K562 (cell line): ENCODE results near the gene MPHOSPH9. TPM values are rescaled to one million over a fixed set of nuclear protein-coding genes. Genes with fewer than 3 reads are reported as not detected.

Experiments
- ATAC-seq: fragments of 200-7000 bp; cut with Tn5 transposase; 3 replicates; pipeline ENCODE4 v1.9.1; 2020; ENCODE audit warnings: moderate library complexity
- BruUV-seq: library from RNA; stranded (reverse); fragments of 400-500 nt; replicated peaks from 2 replicates; lab custom pipeline; 2021; lab: Mats Ljungman, UMichigan
- CTCF ChIA-PET: fragments of 300-600 bp; formaldehyde crosslinking; extraction: SDS; loops from one replicate; lab custom pipeline; 2021; ENCODE audit warnings: low intra/inter-chr PET ratio; lab: Yijun Ruan, JAX
- POLR2A ChIA-PET: fragments of 300-600, 350-650 bp; sonication (Branson Sonifier 250); formaldehyde crosslinking; extraction: SDS; loops from one replicate; lab custom pipeline; 2021; ENCODE audit warnings: antibody characterized with exemption, inconsistent platforms; lab: Yijun Ruan, JAX
- DNase-seq, 4 experiments: peaks; one replicate each; pipeline versions ENCODE4 v3.0.0 to v3.0.0-alpha.2; 2011 to 2018; ENCODE audit warnings: low spot score in 3 of 4, mixed read lengths in 3 of 4; ENCODE audit errors: extremely low read depth in 1 of 4
- FAIRE-seq: peaks from 2 replicates; lab custom pipeline; 2011; peaks lifted over from hg19 to GRCh38; lab: Jason Lieb, UNC
- H2AFZ ChIP-seq: 2 replicates; pipeline ENCODE4 v1.6.0; 2011; ENCODE audit warnings: low read depth, low read length, control low read depth, inconsistent platforms
- H3K27ac ChIP-seq: fragments of 200-600 bp; 3 replicates; pipeline ENCODE4 v1.8.0; 2011; ENCODE audit warnings: low read depth, mild to moderate bottlenecking, control low read depth, inconsistent platforms, low read length, moderate library complexity, mixed read lengths; ENCODE audit errors: extremely low read depth
- H3K27me3 ChIP-seq, 2 experiments: fragments of 300-600 bp in 1 of 2; 2 replicates in 1 of 2; 3 replicates in 1 of 2; pipeline versions ENCODE4 v1.6.0 to v1.8.0; 2011; ENCODE audit warnings: inconsistent platforms in 2 of 2, low read length in 2 of 2, mild to moderate bottlenecking in 1 of 2, mixed read lengths in 1 of 2, moderate library complexity in 1 of 2; ENCODE audit not compliant: control insufficient read depth in 2 of 2, insufficient read depth in 2 of 2
- H3K36me3 ChIP-seq: fragments of 300-600 bp; 3 replicates; pipeline ENCODE4 v1.8.0; 2011; ENCODE audit warnings: mild to moderate bottlenecking, low read length, inconsistent platforms; ENCODE audit not compliant: control insufficient read depth, insufficient read depth
- H3K4me1 ChIP-seq, 2 experiments: fragments of 200-600 bp in 1 of 2; replicated peaks in 1 of 2; 2 replicates in 1 of 2; 3 replicates in 1 of 2; pipeline versions ENCODE4 v1.5.1 to v1.8.0; 2011; ENCODE audit warnings: inconsistent platforms in 2 of 2, low read length in 2 of 2, mild to moderate bottlenecking in 1 of 2, mixed read lengths in 1 of 2, moderate library complexity in 1 of 2; ENCODE audit not compliant: control insufficient read depth in 2 of 2, insufficient read depth in 2 of 2
- H3K4me2 ChIP-seq: 2 replicates; pipeline ENCODE4 v1.6.1; 2011; ENCODE audit warnings: low read length, control low read depth, inconsistent platforms, mixed read lengths; ENCODE audit not compliant: insufficient read depth
- H3K4me3 ChIP-seq: fragments of 200-600 bp; sonication (generic), shearing (Covaris generic); 2 replicates; pipeline ENCODE4 v1.5.1; 2016; ENCODE audit warnings: control low read depth, inconsistent platforms
- H3K79me2 ChIP-seq: fragments of 200-600 bp; 3 replicates; pipeline ENCODE4 v1.8.0; 2011; ENCODE audit warnings: low read length, inconsistent platforms; ENCODE audit not compliant: control insufficient read depth, insufficient read depth
- H3K9ac ChIP-seq, 2 experiments: 2 replicates each; pipeline versions ENCODE4 v1.6.0 to v1.6.1; 2011; ENCODE audit warnings: low read depth in 2 of 2, low read length in 2 of 2, control low read depth in 1 of 2, inconsistent platforms in 1 of 2, mild to moderate bottlenecking in 1 of 2, mixed read lengths in 1 of 2; ENCODE audit not compliant: insufficient read depth in 1 of 2
- H3K9me1 ChIP-seq: one replicate; pipeline ENCODE4 v1.6.0; 2011; ENCODE audit warnings: inconsistent platforms, mild to moderate bottlenecking, low read length, moderate library complexity; ENCODE audit not compliant: control insufficient read depth, insufficient read depth
- H3K9me3 ChIP-seq: replicated peaks from 2 replicates; pipeline ENCODE4 v1.5.1; 2011; ENCODE audit warnings: low read depth, low read length, inconsistent platforms; ENCODE audit not compliant: control insufficient read depth, insufficient read depth
- H4K20me1 ChIP-seq: replicated peaks from 2 replicates; pipeline ENCODE4 v1.6.1; 2011; ENCODE audit warnings: low read length, inconsistent platforms, mixed read lengths; ENCODE audit not compliant: control insufficient read depth, insufficient read depth
- CLOCK ChIP-seq: fragments of 250-450 bp; sonication (Bioruptor Pico); IDR thresholded peaks from 2 replicates; pipeline ENCODE4 v1.4.0; 2020; ENCODE audit warnings: mild to moderate bottlenecking, moderate library complexity, borderline replicate concordance
- CREB3 ChIP-seq: fragments of 450-650 bp; conservative IDR thresholded peaks from 2 replicates; pipeline ENCODE4 v1.6.1; 2016; ENCODE audit warnings: missing genetic modification characterization, low read depth, mild to moderate bottlenecking, missing compliant biosample characterization, moderate library complexity
- DLX4 ChIP-seq: fragments of 250-450 bp; sonication (Bioruptor Pico); IDR thresholded peaks from 2 replicates; pipeline ENCODE4 v1.6.1; 2021; ENCODE audit warnings: mild to moderate bottlenecking
- GABPB1 ChIP-seq: sonication (generic); formaldehyde crosslinking; IDR thresholded peaks from 2 replicates; pipeline ENCODE4 v1.8.0; 2022; ENCODE audit warnings: mild to moderate bottlenecking, missing genetic modification reagents
- NFE2L1 ChIP-seq: fragments of 450-650 bp; IDR thresholded peaks from 2 replicates; pipeline ENCODE4 v1.6.1; 2016; ENCODE audit warnings: missing genetic modification characterization, low read depth, mild to moderate bottlenecking, missing compliant biosample characterization, moderate library complexity, borderline replicate concordance
- PRPF4 ChIP-seq: fragments of 200-400 bp; formaldehyde crosslinking; IDR thresholded peaks from one replicate; pipeline ENCODE4 v1.6.1; 2017; ENCODE audit warnings: low read length, low read depth, mild to moderate bottlenecking; ENCODE audit not compliant: insufficient read depth, poor library complexity, severe bottlenecking
- RB1 ChIP-seq: fragments of 450-650 bp; IDR thresholded peaks from 2 replicates; pipeline ENCODE4 v1.6.1; 2017; ENCODE audit warnings: low read depth, mild to moderate bottlenecking
- SIN3A ChIP-seq, 2 experiments: fragments of 150-350 bp in 1 of 2; IDR thresholded peaks; 2 replicates each; pipeline ENCODE4 v1.6.1; 2011 to 2016; ENCODE audit warnings: borderline replicate concordance in 2 of 2, low read depth in 2 of 2, low read length in 2 of 2, mild to moderate bottlenecking in 2 of 2, moderate library complexity in 2 of 2; ENCODE audit not compliant: control insufficient read depth in 1 of 2
- SUPT5H ChIP-seq: fragments of 450-650 bp; IDR thresholded peaks from 2 replicates; pipeline ENCODE4 v1.6.1; 2016
- TBP ChIP-seq: optimal IDR thresholded peaks from 2 replicates; pipeline ENCODE3; 2011; ENCODE audit warnings: low read depth, low read length, improper control_type of control experiment
- ZNF134 ChIP-seq: fragments of 250-450 bp; sonication (Bioruptor Pico); conservative IDR thresholded peaks from 2 replicates; pipeline ENCODE4 v1.4.0; 2020
- ZNF316 ChIP-seq: fragments of 450-650 bp; IDR thresholded peaks from 2 replicates; pipeline ENCODE4 v1.6.1; 2016
- ZNF76 ChIP-seq: fragments of 250-450 bp; sonication (Bioruptor Pico); IDR thresholded peaks from 2 replicates; pipeline ENCODE4 v1.4.0; 2020; ENCODE audit warnings: mild to moderate bottlenecking, moderate library complexity, borderline replicate concordance
- ZNF77 ChIP-seq: fragments of 250-450 bp; sonication (Bioruptor Pico); IDR thresholded peaks from 2 replicates; pipeline ENCODE4 v1.5.0; 2020
- WGBS: fragments of 100-300 bp; shearing (Covaris generic); methylation state at CpG from one replicate; pipeline ENCODE4 v1.1.6; 2016; ENCODE audit warnings: low coverage, mixed read lengths; ENCODE audit not compliant: insufficient coverage; ENCODE audit errors: missing lambda C conversion rate; 5-methylcytosine and 5-hydroxymethylcytosine counted together
- in situ Hi-C: fragments of 300-500 bp; cut with MboI; formaldehyde crosslinking; loops from 4 replicates; pipeline ENCODE4 v1.15.0; 2018; ENCODE audit warnings: inconsistent platforms, mixed read lengths
- intact Hi-C: fragments of 100-400 bp; cut with micrococcal nuclease; formaldehyde crosslinking; loops from 2 replicates; pipeline ENCODE4 v1.14.2; 2022
- polyA plus RNA-seq, 8 experiments: library from polyadenylated mRNA; depleted of rRNA in 4 of 8; stranded (reverse) in 5 of 8; unstranded in 3 of 8; fragments of >200 nt; fragmentation: Nextera tagmentation in 2 of 8; fragmentation: Illumina TruSeq in 1 of 8; extraction: Ambion mirVana in 2 of 8; extraction: Trizol in 1 of 8; gene quantifications; 2 replicates each; pipeline versions ENCODE4 v1.2.1 to v1.2.3, GENCODE V29; 2011 to 2014; ENCODE audit warnings: inconsistent platforms in 1 of 8, missing spikeins in 1 of 8
- total RNA-seq, 7 experiments: library from RNA; depleted of rRNA in 6 of 7; stranded (reverse); fragments of >200 nt in 6 of 7; fragmentation: Illumina TruSeq in 2 of 7; extraction: Trizol in 2 of 7; gene quantifications; 2 replicates each; pipeline versions ENCODE4 v1.2.1 to v1.2.3, GENCODE V29; 2011 to 2021; ENCODE audit warnings: low replicate concordance in 1 of 7

The MPHOSPH9 gene
- total and polyA plus RNA-seq, 9 of the 15 experiments (the other 6 are each of a cell fraction or from before 2014, with no cell fraction given): 14.2 to 103 (median 54.5) TPM

- Histone ChIP-seq H3K79me2 (no peaks in the 10 kb centered on the region), H3K9ac (peak overlapping the region in 1 of 2 experiments; percentile 78; a peak in 2 of 4 replicates), H3K27ac (no peak overlapping the region), H3K4me3 (no peak overlapping the region), H3K4me1 (peaks cover 21 to 26% of the 10 kb centered on the region in 2 experiments), H3K4me2 (no peak overlapping the region), H2AFZ (no peak overlapping the region), H4K20me1 (no peaks in the 10 kb centered on the region), H3K27me3 (no peaks in the 10 kb centered on the region; a peak in 1 of 5 replicates), H3K9me1 (no peaks in the 10 kb centered on the region), H3K9me3 (no peaks in the 10 kb centered on the region), H3K36me3 (peaks cover 9% of the 10 kb centered on the region; the same call in 2 of the 3 replicates)
- BruUV-seq: no TSS peak
- in situ Hi-C loops: no loop called here
- intact Hi-C loops: loop anchor here (1.0 kb wide), 1 partner anchor 33 kb away; no protein-coding TSS in a partner anchor
- no peak for ATAC-seq
- no peak for TF ChIP-seq DLX4 (CRISPR knock-in tag)
- TF ChIP-seq RB1: no peak
- no peak for TF ChIP-seq ZNF134 (CRISPR knock-in tag)
- TF ChIP-seq SIN3A (IDR thresholded peaks at IDR 0.05; ENCODE audit: borderline replicate concordance in 2 of 2, control insufficient read depth in 1 of 2, low read depth in 2 of 2, low read length in 2 of 2): no peak
- no peak for TF ChIP-seq SUPT5H
- no peak for TF ChIP-seq CREB3
- TF ChIP-seq ZNF76: no peak
- TF ChIP-seq PRPF4: no peak
- no peak for TF ChIP-seq TBP
- TF ChIP-seq NFE2L1 (tag): no peak
- no peak for TF ChIP-seq CLOCK (CRISPR knock-in tag)
- no peak for TF ChIP-seq ZNF77
- no peak for TF ChIP-seq ZNF316
- TF ChIP-seq GABPB1 (CRISPR knock-in tag): no peak
- no peak for FAIRE-seq
- 78% methylated on average over 13 of the region's 13 CpGs for WGBS
- ChIA-PET POLR2A (interaction anchor here (0.6 to 2.0 kb wide), 2 partner anchors 15 to 84 kb away, joined by 3 to 6 read pairs; no protein-coding TSS in a partner anchor), CTCF (no interaction called here)
- no peak for DNase-seq
These were observed 124.8 kb downstream of the MPHOSPH9 start for GRCh38 chr12:123107926-123108681.
